ENCODE results near the gene DAPK1. TPM values are rescaled to one million over a fixed set of nuclear protein-coding genes. Genes with fewer than 3 reads are reported as not detected.

DAPK1 gene
- polyA plus RNA-seq, 1 experiment = 5.4 TPM

DNA sequence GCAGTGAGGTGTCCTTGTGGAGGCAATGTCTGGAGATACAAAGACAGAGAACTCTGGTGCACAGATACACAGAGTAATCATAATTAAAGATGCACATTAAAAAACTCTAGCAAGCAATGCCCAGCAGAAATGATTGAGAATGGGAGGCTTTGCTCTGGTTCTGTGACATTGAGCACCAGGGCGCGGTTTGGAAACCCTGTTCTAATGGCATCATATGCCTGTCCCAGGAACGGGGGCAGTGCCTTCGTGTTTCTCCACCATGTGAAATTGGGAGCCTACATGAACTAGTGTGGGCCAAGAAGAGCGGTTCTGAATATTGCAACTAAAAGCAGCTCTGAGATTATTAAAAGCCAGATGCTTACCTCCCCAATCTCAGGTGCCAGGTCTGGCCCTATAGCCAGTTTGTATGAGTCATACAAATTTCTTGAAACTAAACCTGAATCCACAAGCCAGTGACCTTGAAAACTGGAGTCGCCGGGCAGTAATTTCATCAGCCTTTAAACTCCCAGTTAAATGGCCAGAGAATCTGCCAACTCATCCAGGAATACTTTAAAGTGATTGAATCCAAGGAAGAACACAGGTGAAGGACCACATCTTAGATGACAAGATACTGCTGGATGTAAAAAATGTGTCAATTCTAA, 206.1 kb downstream of the DAPK1 start:
- no peak for DNase-seq (ENCODE audit: low read depth)
- Histone ChIP-seq H3K36me3 (ENCODE audit: control insufficient read depth, insufficient read depth, low read length) (no peaks in the 10 kb centered on the region), H3K4me3 (ENCODE audit: low read depth, low read length) (no peak overlapping the region), H3K27me3 (ENCODE audit: control insufficient read depth, insufficient read depth, low read length) (no peaks in the 10 kb centered on the region)
- POLR2A ChIA-PET = no interaction called here
- CTCF ChIA-PET = no interaction called here
- TF ChIP-seq, protein P1, sequence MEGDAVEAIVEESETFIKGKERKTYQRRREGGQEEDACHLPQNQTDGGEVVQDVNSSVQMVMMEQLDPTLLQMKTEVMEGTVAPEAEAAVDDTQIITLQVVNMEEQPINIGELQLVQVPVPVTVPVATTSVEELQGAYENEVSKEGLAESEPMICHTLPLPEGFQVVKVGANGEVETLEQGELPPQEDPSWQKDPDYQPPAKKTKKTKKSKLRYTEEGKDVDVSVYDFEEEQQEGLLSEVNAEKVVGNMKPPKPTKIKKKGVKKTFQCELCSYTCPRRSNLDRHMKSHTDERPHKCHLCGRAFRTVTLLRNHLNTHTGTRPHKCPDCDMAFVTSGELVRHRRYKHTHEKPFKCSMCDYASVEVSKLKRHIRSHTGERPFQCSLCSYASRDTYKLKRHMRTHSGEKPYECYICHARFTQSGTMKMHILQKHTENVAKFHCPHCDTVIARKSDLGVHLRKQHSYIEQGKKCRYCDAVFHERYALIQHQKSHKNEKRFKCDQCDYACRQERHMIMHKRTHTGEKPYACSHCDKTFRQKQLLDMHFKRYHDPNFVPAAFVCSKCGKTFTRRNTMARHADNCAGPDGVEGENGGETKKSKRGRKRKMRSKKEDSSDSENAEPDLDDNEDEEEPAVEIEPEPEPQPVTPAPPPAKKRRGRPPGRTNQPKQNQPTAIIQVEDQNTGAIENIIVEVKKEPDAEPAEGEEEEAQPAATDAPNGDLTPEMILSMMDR (IDR thresholded peaks at IDR 0.05; ENCODE audit: insufficient read depth, low read depth, low read length) = no peak

DNA sequence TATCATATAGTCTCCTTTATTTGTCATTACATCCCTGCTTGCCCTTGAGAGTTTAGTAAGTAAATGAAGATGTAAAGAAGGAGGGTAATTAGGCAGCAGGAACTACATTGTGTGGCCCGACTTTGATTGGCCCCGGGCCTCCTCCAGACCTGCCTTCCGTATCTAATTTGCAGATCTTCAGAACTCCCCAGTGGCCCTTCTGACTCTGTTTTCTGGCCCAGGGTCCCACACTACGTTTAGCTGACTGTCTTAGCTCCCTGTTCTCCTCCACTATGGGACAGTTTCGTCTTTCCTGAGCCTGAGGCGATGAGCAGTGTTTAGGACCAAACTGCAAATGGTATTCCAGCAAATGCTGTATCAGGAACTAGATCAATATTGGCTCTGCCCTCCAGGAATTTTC, 206.7 kb downstream of the DAPK1 start:
- ChIA-PET POLR2A (no interaction called here), CTCF (no interaction called here)
- Histone ChIP-seq H3K36me3 (ENCODE audit: control insufficient read depth, insufficient read depth, low read length) (no peaks in the 10 kb centered on the region), H3K4me3 (ENCODE audit: low read depth, low read length) (no peak overlapping the region), H3K27me3 (ENCODE audit: control insufficient read depth, insufficient read depth, low read length) (no peaks in the 10 kb centered on the region)
- no peak for DNase-seq (ENCODE audit: low read depth)
- TF ChIP-seq, protein P1 (IDR thresholded peaks at IDR 0.05; ENCODE audit: insufficient read depth, low read depth, low read length) = no peak

DNA sequence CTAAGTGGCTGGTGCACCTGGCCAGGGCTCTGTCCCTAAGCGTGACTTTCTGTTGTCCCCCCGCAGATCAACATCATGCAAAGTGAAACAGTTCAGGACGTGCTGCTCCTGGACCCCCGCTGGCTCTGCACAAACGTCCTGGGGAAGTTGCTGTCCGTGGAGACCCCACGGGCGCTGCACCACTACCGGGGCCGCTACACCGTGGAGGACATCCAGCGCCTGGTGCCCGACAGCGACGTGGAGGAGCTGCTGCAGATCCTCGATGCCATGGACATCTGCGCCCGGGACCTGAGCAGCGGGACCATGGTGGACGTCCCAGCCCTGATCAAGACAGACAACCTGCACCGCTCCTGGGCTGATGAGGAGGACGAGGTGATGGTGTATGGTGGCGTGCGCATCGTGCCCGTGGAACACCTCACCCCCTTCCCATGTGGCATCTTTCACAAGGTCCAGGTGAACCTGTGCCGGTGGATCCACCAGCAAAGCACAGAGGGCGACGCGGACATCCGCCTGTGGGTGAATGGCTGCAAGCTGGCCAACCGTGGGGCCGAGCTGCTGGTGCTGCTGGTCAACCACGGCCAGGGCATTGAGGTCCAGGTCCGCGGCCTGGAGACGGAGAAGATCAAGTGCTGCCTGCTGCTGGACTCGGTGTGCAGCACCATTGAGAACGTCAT, 208.5 kb downstream of the DAPK1 start:
- TF ChIP-seq, protein P1 (IDR thresholded peaks at IDR 0.05; ENCODE audit: insufficient read depth, low read depth, low read length) = no peak
- POLR2A ChIA-PET = no interaction called here

DNA sequence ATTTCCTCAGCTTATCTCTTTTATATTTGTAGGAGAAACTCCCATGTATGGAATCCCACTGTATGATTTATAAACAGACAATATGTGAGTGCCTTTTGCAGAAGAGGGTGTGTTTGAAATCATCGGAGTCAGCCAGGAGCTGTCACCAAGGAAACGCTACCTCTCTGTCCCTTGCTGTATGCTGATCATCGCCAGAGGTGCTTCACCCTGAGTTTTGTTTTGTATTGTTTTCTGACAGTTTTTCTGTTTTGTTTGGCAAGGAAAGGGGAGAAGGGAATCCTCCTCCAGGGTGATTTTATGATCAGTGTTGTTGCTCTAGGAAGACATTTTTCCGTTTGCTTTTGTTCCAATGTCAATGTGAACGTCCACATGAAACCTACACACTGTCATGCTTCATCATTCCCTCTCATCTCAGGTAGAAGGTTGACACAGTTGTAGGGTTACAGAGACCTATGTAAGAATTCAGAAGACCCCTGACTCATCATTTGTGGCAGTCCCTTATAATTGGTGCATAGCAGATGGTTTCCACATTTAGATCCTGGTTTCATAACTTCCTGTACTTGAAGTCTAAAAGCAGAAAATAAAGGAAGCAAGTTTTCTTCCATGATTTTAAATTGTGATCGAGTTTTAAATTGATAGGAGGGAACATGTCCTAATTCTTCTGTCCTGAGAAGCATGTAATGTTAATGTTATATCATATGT, 210.3 kb downstream of the DAPK1 start:
- no peak for DNase-seq (ENCODE audit: low read depth)
- no peak overlapping the region for H3K4me3 ChIP-seq (ENCODE audit: low read depth, low read length)
- no peaks in the 10 kb centered on the region for H3K27me3 ChIP-seq (ENCODE audit: control insufficient read depth, insufficient read depth, low read length)
- CTCF ChIA-PET = no interaction called here
- TF ChIP-seq, protein P1 (IDR thresholded peaks at IDR 0.05; ENCODE audit: insufficient read depth, low read depth, low read length) = no peak
- POLR2A ChIA-PET = no interaction called here
- no peaks in the 10 kb centered on the region for H3K36me3 ChIP-seq (ENCODE audit: control insufficient read depth, insufficient read depth, low read length)

More for the DNA sequence above, 208.5 kb downstream of the DAPK1 start:
- no peaks in the 10 kb centered on the region for H3K36me3 ChIP-seq (ENCODE audit: control insufficient read depth, insufficient read depth, low read length)
- no peaks in the 10 kb centered on the region for H3K27me3 ChIP-seq (ENCODE audit: control insufficient read depth, insufficient read depth, low read length)
- CTCF ChIA-PET = interaction anchor here (0.6 kb wide), 1 partner anchor 22 kb away, joined by 3 read pairs; no protein-coding TSS in a partner anchor
- no peak overlapping the region for H3K4me3 ChIP-seq (ENCODE audit: low read depth, low read length)
- no peak for DNase-seq (ENCODE audit: low read depth)

DNA sequence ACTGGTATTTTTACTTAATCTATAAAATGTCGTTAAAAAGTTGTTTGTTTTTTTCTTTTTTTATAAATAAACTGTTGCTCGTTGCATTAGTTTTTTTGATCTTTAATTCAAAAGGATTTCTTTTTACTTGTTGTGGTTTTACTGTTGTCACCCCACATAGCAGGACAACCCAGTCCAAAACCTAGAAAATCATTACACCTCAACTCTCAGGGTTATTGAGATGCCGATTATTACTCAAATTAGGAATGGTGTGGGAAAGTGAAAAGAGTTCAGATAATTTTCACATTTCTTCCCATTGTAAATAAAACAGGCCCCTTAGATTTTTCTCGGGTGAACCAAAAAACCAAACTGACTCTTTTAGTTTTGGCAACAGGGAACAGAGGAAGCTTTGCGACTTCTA, 210.9 kb downstream of the DAPK1 start:
- TF ChIP-seq, protein P1 (IDR thresholded peaks at IDR 0.05; ENCODE audit: insufficient read depth, low read depth, low read length) = no peak
- H3K4me3 ChIP-seq (ENCODE audit: low read depth, low read length) = no peak overlapping the region
- H3K27me3 ChIP-seq (ENCODE audit: control insufficient read depth, insufficient read depth, low read length) = no peaks in the 10 kb centered on the region
- no peak for DNase-seq (ENCODE audit: low read depth)
- ChIA-PET POLR2A (no interaction called here), CTCF (interaction anchor here (0.6 kb wide), 1 partner anchor 46 kb away, joined by 3 read pairs; no protein-coding TSS in a partner anchor)
- H3K36me3 ChIP-seq (ENCODE audit: control insufficient read depth, insufficient read depth, low read length) = no peaks in the 10 kb centered on the region
